C4-2B (cell line): ENCODE data around the gene IL37.
A peak's percentile ranks its signal among the peaks of the same experiment; 100 is the strongest.

Experiments
- H3K27ac ChIP-seq: fragments of 450-650 bp; 2 replicates; pipeline ENCODE4 v1.5.1; 2017
- CTCF ChIP-seq: fragments of 450-650 bp; conservative IDR thresholded peaks from 2 replicates; pipeline ENCODE4 v1.5.1; 2017; ENCODE audit warnings: mild to moderate bottlenecking
- ZFX ChIP-seq: fragments of 450-650 bp; IDR thresholded peaks from 2 replicates; pipeline ENCODE4 v1.6.1; 2017

IL37 gene

GRCh38 chr2:112883669-112884068 is 27.3 kb upstream of the IL37 start:
- no peak overlapping the region for H3K27ac ChIP-seq
- no peak for TF ChIP-seq CTCF

GRCh38 chr2:112884869-112885505 is 26.0 kb upstream of the IL37 start:
- TF ChIP-seq ZFX (no peak), CTCF (peak; percentile 87)
- H3K27ac ChIP-seq = no peak overlapping the region

- TF ChIP-seq CTCF = no peak
- TF ChIP-seq ZFX = no peak
- H3K27ac ChIP-seq = no peak overlapping the region
Measured at GRCh38 chr2:112885506-112885902, 25.5 kb upstream of the IL37 start.

- H3K27ac ChIP-seq = no peak overlapping the region
- TF ChIP-seq CTCF (no peak), ZFX (no peak)
Measured at GRCh38 chr2:112886291-112886690, 24.7 kb upstream of the IL37 start.

- TF ChIP-seq ZFX = no peak
- TF ChIP-seq CTCF = no peak
- H3K27ac ChIP-seq = no peak overlapping the region
Measured at GRCh38 chr2:112887964-112888749, 22.8 kb upstream of the IL37 start.

GRCh38 chr2:112889976-112890375 is 21.0 kb upstream of the IL37 start:
- TF ChIP-seq ZFX (no peak), CTCF (no peak)
- H3K27ac ChIP-seq = no peak overlapping the region

- TF ChIP-seq CTCF = no peak
- no peak for TF ChIP-seq ZFX
- no peak overlapping the region for H3K27ac ChIP-seq
Measured at GRCh38 chr2:112891385-112891831, 19.6 kb upstream of the IL37 start.
